Transverse colon (tissue), 4 donors: Measurements from ENCODE around the gene TMEM72. TPM values are rescaled to one million over a fixed set of nuclear protein-coding genes. Genes with fewer than 3 reads are reported as not detected.

Experiments
- DNase-seq: peaks from one replicate; pipeline ENCODE4 v3.0.0-alpha.2; 2019
- H3K27ac ChIP-seq, 4 donors: fragments of 200-600 bp; sonication (generic); 2 replicates each; pipeline ENCODE4 v1.5.1; 2016 to 2018; ENCODE audit warnings: inconsistent platforms in 4 of 4
- H3K27me3 ChIP-seq: fragments of 200-600 bp; sonication (generic); 2 replicates; pipeline ENCODE4 v1.5.1; 2017; ENCODE audit warnings: inconsistent platforms
- H3K36me3 ChIP-seq, 4 donors: fragments of 200-600 bp; sonication (generic); 2 replicates each; pipeline ENCODE4 v1.5.1; 2017 to 2019; ENCODE audit warnings: inconsistent platforms in 4 of 4
- H3K4me1 ChIP-seq, 4 donors: fragments of 200-600 bp; sonication (generic); 2 replicates each; pipeline ENCODE4 v1.5.1; 2017 to 2020; ENCODE audit warnings: inconsistent platforms in 4 of 4
- H3K4me3 ChIP-seq, 4 donors: fragments of 200-600 bp; sonication (generic); 1 replicate in 1 of 4; 2 replicates in 3 of 4; pipeline versions ENCODE4 v1.5.1 to v1.6.1; 2017 to 2019; ENCODE audit warnings: inconsistent platforms in 4 of 4
- H3K9me3 ChIP-seq, 2 donors: fragments of 200-600 bp; sonication (generic); 2 replicates each; pipeline ENCODE4 v1.5.1; 2017 to 2019; ENCODE audit warnings: inconsistent platforms in 2 of 2
- CTCF ChIP-seq, 5 experiments: fragments of 200-600 bp in 3 of 5; fragments of 450-650 bp in 2 of 5; sonication (generic) in 3 of 5; IDR thresholded peaks; 1 replicate in 2 of 5; 2 replicates in 3 of 5; pipeline ENCODE4 v1.5.1; 2016 to 2017; ENCODE audit warnings: antibody characterized with exemption in 5 of 5, inconsistent platforms in 3 of 5, mild to moderate bottlenecking in 2 of 5, moderate library complexity in 1 of 5
- EP300 ChIP-seq: sonication (generic); formaldehyde crosslinking; IDR thresholded peaks from one replicate; pipeline ENCODE4 v1.6.1; 2017; ENCODE audit warnings: antibody characterized with exemption, low read depth
- POLR2A ChIP-seq: fragments of 450-650 bp; IDR thresholded peaks from one replicate; pipeline ENCODE4 v1.6.1; 2016; ENCODE audit warnings: antibody characterized with exemption, mild to moderate bottlenecking, moderate library complexity
- POLR2AphosphoS5 ChIP-seq, 3 donors: sonication (generic); formaldehyde crosslinking; IDR thresholded peaks; one replicate each; pipeline ENCODE4 v1.6.1; 2016; ENCODE audit warnings: antibody characterized with exemption in 3 of 3
- WGBS, 2 donors: methylation state at CpG; one replicate each; pipeline ENCODE4 v1.1.5; 2018; ENCODE audit warnings: low coverage in 1 of 2; 5-methylcytosine and 5-hydroxymethylcytosine counted together
- in situ Hi-C, 4 donors: fragments of 200-750 bp; cut with MboI; loops; one replicate each; pipeline versions ENCODE4 v1.15.0 to v1.15.1; 2017; ENCODE audit warnings: low sequenced_read_pairs in 3 of 4, low pct_ligation_motif_present in 1 of 4, low pct_unique_long_range_greater_than_20kb in 1 of 4
- intact Hi-C: fragments of 100-400 bp; cut with DNase I; formaldehyde crosslinking; loops from one replicate; pipeline ENCODE4 v1.15.1; 2023; ENCODE audit warnings: low total_unique reads
- total RNA-seq, 4 donors: library from RNA; depleted of rRNA; stranded (reverse); fragments of >200 nt; gene quantifications; one replicate each; pipeline ENCODE4 v1.1.0, GENCODE V29; 2016

Gene TMEM72
- total RNA-seq, 4 donors from 2014 or later, result 9.5 to 49.4 (median 16.5) TPM

GRCh38 chr10:44935966-44936295 is 24.8 kb downstream of the TMEM72 start:
- Histone ChIP-seq H3K4me1 (peaks cover 4 to 12% (median 6%) of the 10 kb centered on the region in 4 donors), H3K27ac (peak overlapping the region in 3 of 4 donors; percentile 8 to 53 (median 37)), H3K9me3 (no peaks in the 10 kb centered on the region), H3K27me3 (no peaks in the 10 kb centered on the region), H3K36me3 (no peaks in the 10 kb centered on the region), H3K4me3 (no peak overlapping the region)
- intact Hi-C loops, result no loop called here
- TF ChIP-seq POLR2AphosphoS5 (IDR thresholded peaks at IDR 0.05) (no peak), CTCF (IDR thresholded peaks at IDR 0.05) (no peak), POLR2A (no peak)
- in situ Hi-C loops, result no loop called here
- no peak for DNase-seq
- 68 to 80% methylated on average over 3 of the region's 3 CpGs for WGBS, 2 donors

GRCh38 chr10:44936314-44936975 is 25.3 kb downstream of the TMEM72 start:
- Histone ChIP-seq H3K4me1 (peaks cover 4 to 12% (median 6%) of the 10 kb centered on the region in 4 donors), H3K27me3 (no peaks in the 10 kb centered on the region), H3K4me3 (no peak overlapping the region), H3K27ac (peak overlapping the region in 3 of 4 donors; percentile 8 to 53 (median 37)), H3K9me3 (no peaks in the 10 kb centered on the region), H3K36me3 (no peaks in the 10 kb centered on the region)
- WGBS, 2 donors, result 85% methylated on average over 7 of the region's 7 CpGs; no CpG with 5 or more reads in 1 of the 2 donors
- DNase-seq, result no peak
- intact Hi-C loops, result no loop called here
- TF ChIP-seq POLR2A, result no peak
- no peak for TF ChIP-seq CTCF (IDR thresholded peaks at IDR 0.05)
- TF ChIP-seq EP300, result no peak
- TF ChIP-seq POLR2AphosphoS5 (IDR thresholded peaks at IDR 0.05), result no peak
- in situ Hi-C loops, result no loop called here

- intact Hi-C loops (no loop called here), in situ Hi-C loops (no loop called here)
- Histone ChIP-seq H3K4me3 (no peak overlapping the region), H3K36me3 (no peaks in the 10 kb centered on the region), H3K9me3 (no peaks in the 10 kb centered on the region), H3K27me3 (no peaks in the 10 kb centered on the region), H3K27ac (no peak overlapping the region), H3K4me1 (peaks cover 4 to 12% (median 5%) of the 10 kb centered on the region in 4 donors)
- no peak for TF ChIP-seq POLR2AphosphoS5 (IDR thresholded peaks at IDR 0.05)
- TF ChIP-seq POLR2A, result no peak
- TF ChIP-seq CTCF (IDR thresholded peaks at IDR 0.05), result no peak
- no peak for TF ChIP-seq EP300
- DNase-seq, result no peak
- 79 to 89% methylated on average over 4 to 9 of the region's 9 CpGs for WGBS, 2 donors
Measured at GRCh38 chr10:44937196-44938005, 26.3 kb downstream of the TMEM72 start.

GRCh38 chr10:44938956-44939355 is 27.8 kb downstream of the TMEM72 start:
- Histone ChIP-seq H3K4me1 (peaks cover 0 to 12% (median 4%) of the 10 kb centered on the region in 4 donors), H3K4me3 (no peak overlapping the region), H3K27me3 (no peaks in the 10 kb centered on the region), H3K27ac (no peak overlapping the region), H3K9me3 (peaks cover under 1 to 2% of the 10 kb centered on the region in 2 donors), H3K36me3 (no peaks in the 10 kb centered on the region)
- no peak for DNase-seq
- in situ Hi-C loops (no loop called here), intact Hi-C loops (no loop called here)
- 91 to 93% methylated on average over 6 to 7 of the region's 7 CpGs for WGBS, 2 donors
- TF ChIP-seq POLR2AphosphoS5 (IDR thresholded peaks at IDR 0.05) (no peak), CTCF (IDR thresholded peaks at IDR 0.05) (no peak), POLR2A (no peak), EP300 (no peak)
